ENCODE data around the gene PPIB.

GRCh38 chr15:64155802-64156651 is 6.8 kb downstream of the PPIB start:
- TF ChIP-seq HOXA7 (CRISPR knock-in tag; IDR thresholded peaks at IDR 0.05; ENCODE audit: borderline replicate concordance) (no peak), ZNF621 (tag by site-specific recombination; IDR thresholded peaks at IDR 0.05) (no peak), ZNF24 (tag by site-specific recombination; IDR thresholded peaks at IDR 0.05) (no peak), CTCF (tag by site-specific recombination; IDR thresholded peaks at IDR 0.05) (no peak), ZBTB10 (tag by site-specific recombination; IDR thresholded peaks at IDR 0.05) (no peak), PATZ1 (tag by site-specific recombination; IDR thresholded peaks at IDR 0.05) (no peak), ZNF704 (tag by site-specific recombination; IDR thresholded peaks at IDR 0.05) (no peak), MYNN (tag by site-specific recombination; IDR thresholded peaks at IDR 0.05; ENCODE audit: borderline replicate concordance) (no peak), ZNF155 (tag by site-specific recombination; IDR thresholded peaks at IDR 0.05) (no peak), ZBTB1 (tag by site-specific recombination; IDR thresholded peaks at IDR 0.05) (no peak), ZSCAN30 (tag by site-specific recombination; IDR thresholded peaks at IDR 0.05) (no peak), ZNF140 (tag by site-specific recombination; IDR thresholded peaks at IDR 0.05) (no peak), ZNF488 (tag by site-specific recombination; IDR thresholded peaks at IDR 0.05) (no peak), ZFP41 (tag by site-specific recombination; IDR thresholded peaks at IDR 0.05; ENCODE audit: borderline replicate concordance) (no peak)
